ENCODE measurements around the gene CTXN3. TPM values are rescaled to one million over a fixed set of nuclear protein-coding genes. Genes with fewer than 3 reads are reported as not detected.

CTXN3 gene
- total RNA-seq, 1 donor from 2014 or later, result not detected

DNA sequence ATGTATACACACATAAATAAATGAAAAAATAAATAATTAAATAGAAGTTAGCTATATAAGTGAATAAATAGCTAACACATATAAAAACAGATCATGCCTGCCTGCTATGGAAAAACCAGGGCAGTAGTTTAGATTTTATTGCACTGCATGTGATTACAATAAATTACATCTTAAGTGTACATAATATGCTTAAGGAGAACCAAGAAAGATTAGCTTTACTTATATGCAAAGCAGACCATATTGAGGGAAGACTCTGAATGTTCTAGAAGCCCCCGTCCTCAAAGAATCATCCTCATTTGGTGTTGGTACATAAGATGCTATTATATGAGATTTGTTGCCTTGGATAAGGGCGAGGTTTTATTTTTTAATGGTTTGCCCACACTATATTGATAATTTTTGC lies 5.9 kb upstream of the CTXN3 start:
- DNase-seq (no peak), ATAC-seq (no peak)
- H3K4me1 ChIP-seq, result no peaks in the 10 kb centered on the region
- no peak overlapping the region for H3K4me3 ChIP-seq
- no peaks in the 10 kb centered on the region for H3K9me3 ChIP-seq
- no peak overlapping the region for H3K27ac ChIP-seq
- intact Hi-C loops (cut with DNase I), result no loop called here
- TF ChIP-seq, protein P1, sequence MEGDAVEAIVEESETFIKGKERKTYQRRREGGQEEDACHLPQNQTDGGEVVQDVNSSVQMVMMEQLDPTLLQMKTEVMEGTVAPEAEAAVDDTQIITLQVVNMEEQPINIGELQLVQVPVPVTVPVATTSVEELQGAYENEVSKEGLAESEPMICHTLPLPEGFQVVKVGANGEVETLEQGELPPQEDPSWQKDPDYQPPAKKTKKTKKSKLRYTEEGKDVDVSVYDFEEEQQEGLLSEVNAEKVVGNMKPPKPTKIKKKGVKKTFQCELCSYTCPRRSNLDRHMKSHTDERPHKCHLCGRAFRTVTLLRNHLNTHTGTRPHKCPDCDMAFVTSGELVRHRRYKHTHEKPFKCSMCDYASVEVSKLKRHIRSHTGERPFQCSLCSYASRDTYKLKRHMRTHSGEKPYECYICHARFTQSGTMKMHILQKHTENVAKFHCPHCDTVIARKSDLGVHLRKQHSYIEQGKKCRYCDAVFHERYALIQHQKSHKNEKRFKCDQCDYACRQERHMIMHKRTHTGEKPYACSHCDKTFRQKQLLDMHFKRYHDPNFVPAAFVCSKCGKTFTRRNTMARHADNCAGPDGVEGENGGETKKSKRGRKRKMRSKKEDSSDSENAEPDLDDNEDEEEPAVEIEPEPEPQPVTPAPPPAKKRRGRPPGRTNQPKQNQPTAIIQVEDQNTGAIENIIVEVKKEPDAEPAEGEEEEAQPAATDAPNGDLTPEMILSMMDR (IDR thresholded peaks at IDR 0.05), result no peak
- no peaks in the 10 kb centered on the region for H3K27me3 ChIP-seq
- H3K36me3 ChIP-seq, result no peaks in the 10 kb centered on the region

DNA sequence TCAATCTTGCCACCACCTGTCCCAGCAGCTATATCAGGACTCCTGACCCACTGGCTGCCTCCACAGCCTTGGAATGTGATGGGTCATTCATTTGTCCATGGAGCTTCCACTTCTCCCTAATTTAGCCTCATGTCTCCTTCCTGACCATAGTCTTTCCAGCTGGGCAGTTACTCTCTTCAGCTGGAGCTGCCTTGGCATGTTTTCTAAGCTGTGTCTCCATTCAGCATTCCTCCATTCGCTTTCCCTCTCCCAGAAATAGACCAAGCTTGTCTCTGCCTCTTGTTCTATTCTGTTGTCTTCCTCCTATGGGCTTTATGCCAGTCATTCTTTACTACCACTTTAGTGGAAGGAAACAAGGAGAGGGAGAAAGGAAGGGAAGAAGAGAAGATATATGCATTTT lies 5.3 kb upstream of the CTXN3 start:
- no peak for DNase-seq
- TF ChIP-seq, protein P1 (IDR thresholded peaks at IDR 0.05), result no peak
- Histone ChIP-seq H3K27me3 (no peaks in the 10 kb centered on the region), H3K9me3 (no peaks in the 10 kb centered on the region), H3K27ac (no peak overlapping the region), H3K36me3 (no peaks in the 10 kb centered on the region), H3K4me3 (no peak overlapping the region), H3K4me1 (no peaks in the 10 kb centered on the region)
- intact Hi-C loops (cut with DNase I), result no loop called here
- no peak for ATAC-seq

DNA sequence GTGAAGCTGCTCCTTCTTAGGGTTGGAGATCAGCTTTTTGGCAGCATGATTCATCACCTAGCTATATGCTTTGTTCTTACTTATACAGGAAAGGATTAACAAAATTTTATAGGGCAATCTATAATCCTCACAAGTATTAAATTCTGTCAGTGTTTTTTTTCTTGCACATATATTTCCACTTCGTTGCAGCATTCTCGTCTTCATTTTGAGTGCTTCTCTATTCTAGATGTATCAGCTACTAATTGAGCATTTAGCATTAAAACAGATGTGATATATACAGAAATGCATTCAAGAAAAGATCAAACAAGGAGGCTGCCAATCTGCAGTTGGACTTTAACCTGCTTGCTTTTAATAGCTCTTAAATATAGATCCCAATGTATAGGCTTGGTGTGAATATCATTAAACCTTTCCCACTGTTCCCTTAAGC lies 3.6 kb upstream of the CTXN3 start:
- DNase-seq, result no peak
- intact Hi-C loops (cut with DNase I), result no loop called here
- H3K27me3 ChIP-seq, result no peaks in the 10 kb centered on the region
- no peak overlapping the region for H3K4me3 ChIP-seq
- ATAC-seq, result no peak
- H3K4me1 ChIP-seq, result peaks cover 8% of the 10 kb centered on the region
- H3K36me3 ChIP-seq, result no peaks in the 10 kb centered on the region
- H3K27ac ChIP-seq, result no peak overlapping the region
- H3K9me3 ChIP-seq, result no peaks in the 10 kb centered on the region
- TF ChIP-seq, protein P1 (IDR thresholded peaks at IDR 0.05), result no peak

DNA sequence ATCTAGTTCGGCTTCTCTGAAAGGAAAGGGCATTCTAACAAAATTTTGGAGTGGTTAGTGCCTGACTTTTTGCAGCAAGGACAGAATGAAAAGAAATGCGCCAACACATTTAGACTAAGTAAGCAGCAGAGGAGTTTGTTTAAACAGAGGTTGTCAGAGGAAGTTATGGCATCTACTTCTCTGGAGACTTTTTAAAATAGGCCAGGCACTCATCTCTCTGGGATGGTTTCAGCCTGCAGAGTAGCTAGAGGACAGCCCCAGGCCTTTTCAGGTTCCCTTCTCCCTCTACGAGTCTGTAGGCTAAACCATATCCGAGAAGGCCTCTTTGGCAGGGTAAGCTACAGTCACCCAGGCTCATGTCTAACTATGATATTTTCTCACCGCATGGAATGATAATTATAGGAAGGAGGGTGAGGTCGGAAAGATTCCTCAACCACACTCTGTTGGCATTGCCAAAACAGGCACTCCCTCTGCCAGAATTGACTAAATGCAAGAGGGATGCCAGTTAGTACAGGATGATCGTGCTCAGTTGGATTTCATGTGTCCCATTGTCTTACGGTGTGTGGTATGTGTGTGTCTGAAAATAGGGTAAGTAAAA lies 1.4 kb upstream of the CTXN3 start:
- peaks cover 8% of the 10 kb centered on the region for H3K4me1 ChIP-seq
- DNase-seq, result no peak
- H3K9me3 ChIP-seq, result no peaks in the 10 kb centered on the region
- no peaks in the 10 kb centered on the region for H3K27me3 ChIP-seq
- TF ChIP-seq, protein P1 (IDR thresholded peaks at IDR 0.05), result no peak
- intact Hi-C loops (cut with DNase I), result no loop called here
- H3K36me3 ChIP-seq, result no peaks in the 10 kb centered on the region
- no peak overlapping the region for H3K4me3 ChIP-seq
- ATAC-seq, result no peak
- H3K27ac ChIP-seq, result no peak overlapping the region

DNA sequence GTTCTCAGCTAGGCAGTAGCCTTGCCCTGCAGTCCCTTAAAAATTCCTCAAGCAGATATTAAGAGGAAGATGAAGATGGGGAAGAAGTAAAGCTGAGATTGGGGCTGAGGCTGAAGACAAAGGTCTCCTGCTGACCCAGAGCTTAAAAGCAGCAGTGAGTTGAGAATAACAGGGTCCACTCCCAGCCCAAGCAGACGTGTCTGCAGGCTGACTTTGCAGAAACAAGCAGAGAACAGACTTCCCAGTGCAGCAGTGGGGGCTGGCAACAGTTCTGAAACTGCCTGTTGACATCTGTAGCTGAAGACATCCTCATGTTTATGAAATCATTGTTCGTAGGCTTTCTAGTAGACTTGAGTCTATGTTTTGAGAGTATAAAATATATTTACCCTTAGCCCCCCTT lies 1.1 kb downstream of the CTXN3 start:
- no peak for DNase-seq
- Histone ChIP-seq H3K27ac (no peak overlapping the region), H3K9me3 (no peaks in the 10 kb centered on the region)

More for the DNA sequence above, 1.1 kb downstream of the CTXN3 start:
- H3K27me3 ChIP-seq, result no peaks in the 10 kb centered on the region
- H3K4me3 ChIP-seq, result no peak overlapping the region
- ATAC-seq, result peak; percentile 23
- TF ChIP-seq, protein P1 (IDR thresholded peaks at IDR 0.05), result no peak
- peaks cover 8% of the 10 kb centered on the region for H3K4me1 ChIP-seq
- intact Hi-C loops (cut with DNase I), result no loop called here
- H3K36me3 ChIP-seq, result no peaks in the 10 kb centered on the region
